Loucy (cell line): ENCODE data around the gene SOX1.

Experiments
- EZH2phosphoT487 ChIP-seq: fragments of 200-600 bp; IDR thresholded peaks from 2 replicates; pipeline ENCODE4 v1.6.1; 2018; ENCODE audit warnings: antibody characterized with exemption, mild to moderate bottlenecking, moderate library complexity, borderline replicate concordance
- TF ChIP-seq, protein P1 (sequence below): fragments of 200-600 bp; sonication (generic); conservative IDR thresholded peaks from 2 replicates; pipeline ENCODE4 v1.5.1; 2014; ENCODE audit warnings: mild to moderate bottlenecking, antibody characterized with exemption, low read length

DNA sequence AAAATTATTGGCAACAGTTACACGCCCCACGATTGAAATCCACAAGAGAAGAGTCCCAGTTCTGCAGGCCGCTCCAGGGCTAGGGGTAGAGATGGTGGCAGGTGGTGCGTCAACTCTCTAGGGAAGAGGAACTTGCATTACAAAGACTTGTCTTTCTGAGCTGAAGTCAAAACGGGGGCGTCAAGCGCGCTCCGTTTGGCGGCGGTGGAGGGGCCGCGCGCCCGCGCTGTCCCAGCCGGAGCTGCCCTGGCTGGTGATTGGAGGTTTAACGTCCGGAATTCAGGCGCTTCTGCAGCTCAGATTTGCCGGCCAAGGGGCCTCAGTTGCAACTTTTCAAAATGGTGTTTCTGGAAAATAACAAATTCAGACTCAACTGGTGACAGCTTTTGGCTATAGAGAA, 38.9 kb downstream of the SOX1 start:
- TF ChIP-seq, protein P1, sequence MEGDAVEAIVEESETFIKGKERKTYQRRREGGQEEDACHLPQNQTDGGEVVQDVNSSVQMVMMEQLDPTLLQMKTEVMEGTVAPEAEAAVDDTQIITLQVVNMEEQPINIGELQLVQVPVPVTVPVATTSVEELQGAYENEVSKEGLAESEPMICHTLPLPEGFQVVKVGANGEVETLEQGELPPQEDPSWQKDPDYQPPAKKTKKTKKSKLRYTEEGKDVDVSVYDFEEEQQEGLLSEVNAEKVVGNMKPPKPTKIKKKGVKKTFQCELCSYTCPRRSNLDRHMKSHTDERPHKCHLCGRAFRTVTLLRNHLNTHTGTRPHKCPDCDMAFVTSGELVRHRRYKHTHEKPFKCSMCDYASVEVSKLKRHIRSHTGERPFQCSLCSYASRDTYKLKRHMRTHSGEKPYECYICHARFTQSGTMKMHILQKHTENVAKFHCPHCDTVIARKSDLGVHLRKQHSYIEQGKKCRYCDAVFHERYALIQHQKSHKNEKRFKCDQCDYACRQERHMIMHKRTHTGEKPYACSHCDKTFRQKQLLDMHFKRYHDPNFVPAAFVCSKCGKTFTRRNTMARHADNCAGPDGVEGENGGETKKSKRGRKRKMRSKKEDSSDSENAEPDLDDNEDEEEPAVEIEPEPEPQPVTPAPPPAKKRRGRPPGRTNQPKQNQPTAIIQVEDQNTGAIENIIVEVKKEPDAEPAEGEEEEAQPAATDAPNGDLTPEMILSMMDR: no peak
- no peak for TF ChIP-seq EZH2phosphoT487
